Right forelimb (tissue), 1 donor: ENCODE measurements around the gene MAPT.
"Not testable (repeated sequence)": the region's sequence is repeated elsewhere in the genome, so short reads cannot be mapped to it uniquely, and the experiment has no call there.

Source experiments
- DNase-seq: peaks from one replicate; pipeline ENCODE4 v3.0.0-alpha.2; 2018

MAPT gene

GRCh38 chr17:46013502-46014165, 119.3 kb downstream of the MAPT start:
- DNase-seq: no peak

DNA sequence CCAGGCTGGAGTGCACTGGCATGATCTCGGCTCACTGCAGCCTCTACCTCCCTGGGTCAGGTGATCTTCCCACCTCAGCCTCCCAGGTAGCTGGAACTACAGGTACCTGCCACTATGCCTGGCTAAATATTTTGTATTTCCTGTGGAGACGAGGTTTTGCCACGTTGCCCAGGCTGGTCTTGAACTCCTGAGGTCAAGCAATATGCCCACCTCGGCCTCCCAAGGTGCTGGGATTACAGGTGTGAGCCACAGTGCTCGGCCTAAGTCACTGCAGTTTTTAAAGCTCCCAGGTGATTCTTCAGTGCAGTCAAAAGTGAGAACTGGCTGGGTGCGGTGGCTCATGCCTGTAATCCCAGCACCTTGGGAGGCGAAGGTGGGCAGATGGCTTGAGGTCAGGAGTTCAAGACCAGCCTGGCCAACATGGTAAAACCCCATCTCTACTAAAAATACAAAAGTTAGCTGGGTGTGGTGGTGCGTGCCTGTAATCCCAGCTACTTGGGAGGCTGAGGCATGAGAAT, 125.1 kb downstream of the MAPT start:
- not testable (repeated sequence) for DNase-seq

GRCh38 chr17:46020023-46020761, 125.8 kb downstream of the MAPT start:
- no peak for DNase-seq

GRCh38 chr17:46020998-46021397, 126.6 kb downstream of the MAPT start:
- DNase-seq: no peak

DNA sequence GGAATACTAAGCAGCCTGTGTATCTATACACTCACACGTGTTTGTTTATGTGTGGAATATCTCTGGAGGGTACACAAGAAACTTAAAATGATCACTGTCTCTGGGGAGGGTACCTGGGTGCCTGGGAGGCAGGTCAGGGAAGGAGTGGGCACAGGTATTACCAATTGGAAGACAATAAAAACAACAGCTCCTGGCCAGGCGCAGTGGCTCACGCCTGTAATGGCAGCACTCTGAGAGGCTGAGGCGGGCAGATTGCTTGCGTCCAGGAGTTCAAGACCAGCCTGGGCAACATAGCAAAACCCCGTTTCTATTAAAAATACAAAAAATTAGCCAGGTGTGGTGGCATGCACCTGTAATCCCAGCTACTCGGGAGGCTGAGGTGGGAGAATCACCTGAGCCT, 129.0 kb downstream of the MAPT start:
- DNase-seq: not testable (repeated sequence)

GRCh38 chr17:46023783-46024388, 129.5 kb downstream of the MAPT start:
- no peak for DNase-seq

GRCh38 chr17:46024590-46024989, 130.2 kb downstream of the MAPT start:
- no peak for DNase-seq

- no peak for DNase-seq
Measured at GRCh38 chr17:46025060-46025459, 130.7 kb downstream of the MAPT start.

- no peak for DNase-seq
Measured at GRCh38 chr17:46025510-46026165, 131.3 kb downstream of the MAPT start.

GRCh38 chr17:46026166-46027047, 132.1 kb downstream of the MAPT start:
- no peak for DNase-seq

- DNase-seq: no peak
Measured at GRCh38 chr17:46027048-46027975, 133.0 kb downstream of the MAPT start.

- no peak for DNase-seq
Measured at GRCh38 chr17:46027976-46028325, 133.6 kb downstream of the MAPT start.

- DNase-seq: no peak
Measured at GRCh38 chr17:46028374-46028773, 134.0 kb downstream of the MAPT start.

DNA sequence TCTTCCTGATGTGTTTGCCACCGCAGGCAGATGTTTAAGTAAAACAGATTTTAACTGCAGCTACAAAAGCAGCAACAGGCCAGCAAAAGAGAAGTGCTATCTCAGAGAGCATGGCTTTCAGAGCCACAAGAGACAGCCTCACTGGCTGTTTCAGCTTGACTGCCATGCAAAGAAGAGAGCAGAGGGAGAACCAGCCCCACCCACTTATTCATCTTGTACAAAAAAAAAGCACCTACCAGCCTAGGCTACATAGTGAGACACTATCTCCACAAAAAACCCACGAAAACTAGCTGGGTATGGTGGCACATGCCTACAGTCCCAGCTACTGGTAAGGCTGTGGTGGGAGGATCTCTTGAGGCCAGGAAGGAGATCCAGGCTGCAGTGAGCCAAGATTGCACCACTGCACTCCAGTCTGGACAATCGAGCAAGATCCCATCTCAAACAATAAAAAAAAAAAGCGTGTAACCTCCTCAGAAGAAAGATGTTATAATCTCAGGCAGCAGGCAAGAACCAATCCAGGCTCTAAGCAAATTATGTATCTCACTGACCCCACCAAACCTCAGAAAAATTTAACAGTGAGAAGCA, 134.7 kb downstream of the MAPT start:
- no peak for DNase-seq

GRCh38 chr17:46029627-46030026, 135.3 kb downstream of the MAPT start:
- no peak for DNase-seq

DNA sequence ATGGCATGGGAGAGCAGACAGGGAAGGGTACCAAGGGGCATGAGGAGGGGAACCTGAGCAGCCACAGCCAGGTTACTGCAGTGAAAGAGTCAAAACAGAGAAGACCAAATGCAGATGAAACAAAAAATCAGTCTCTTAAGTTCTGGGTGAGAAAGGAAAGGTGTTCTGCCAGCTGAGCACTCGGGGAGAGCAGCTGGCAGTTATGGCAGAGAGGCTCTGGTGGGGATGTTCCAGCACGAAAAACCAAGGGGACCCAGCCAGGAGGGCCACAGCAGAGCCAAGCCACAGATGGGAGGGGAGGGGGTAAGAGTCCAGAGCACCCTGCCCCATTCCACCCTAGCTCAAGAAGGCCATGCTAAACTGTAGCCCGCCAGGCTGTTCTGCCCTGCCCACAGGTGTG, 136.4 kb downstream of the MAPT start:
- no peak for DNase-seq

GRCh38 chr17:46031440-46031839, 137.1 kb downstream of the MAPT start:
- DNase-seq: no peak

- no peak for DNase-seq
Measured at GRCh38 chr17:46031920-46032319, 137.6 kb downstream of the MAPT start.

DNA sequence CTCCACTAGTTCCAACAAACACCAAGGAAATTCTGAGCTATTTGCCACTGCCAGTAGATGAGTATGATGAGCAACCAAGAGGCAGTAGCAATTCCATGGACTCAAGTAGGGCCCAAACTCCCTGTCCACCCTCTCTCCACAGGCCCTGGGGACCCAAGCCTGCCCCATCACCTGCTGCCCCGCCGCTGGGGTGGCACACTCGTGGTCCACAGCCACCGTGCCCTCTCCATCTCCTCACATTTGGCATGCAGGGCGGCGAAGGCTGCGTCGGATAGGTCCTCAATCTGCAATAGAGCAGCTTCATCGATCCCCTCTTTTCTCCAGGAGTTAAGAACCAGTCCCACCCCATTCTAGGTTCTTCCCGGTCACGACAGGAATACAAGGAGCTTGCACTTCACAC, 138.6 kb downstream of the MAPT start:
- DNase-seq: no peak

- DNase-seq: no peak
Measured at GRCh38 chr17:46033392-46033791, 139.0 kb downstream of the MAPT start.
